Skeletal muscle tissue (tissue), 4 donors: ENCODE data around the gene GGTA1. TPM values are rescaled to one million over a fixed set of nuclear protein-coding genes. Genes with fewer than 3 reads are reported as not detected.

ENCODE experiments used
- H3K27ac ChIP-seq: one replicate; pipeline ENCODE4 v1.7.0; 2013; ENCODE audit warnings: mild to moderate bottlenecking, low read depth, low read length, inconsistent platforms
- H3K27me3 ChIP-seq, 3 donors: one replicate each; pipeline ENCODE4 v1.7.0; 2013; ENCODE audit warnings: low read length in 3 of 3; ENCODE audit not compliant: control insufficient read depth in 3 of 3, insufficient read depth in 3 of 3
- H3K36me3 ChIP-seq, 3 donors: one replicate each; pipeline ENCODE4 v1.7.0; 2013; ENCODE audit warnings: low read length in 3 of 3; ENCODE audit not compliant: control insufficient read depth in 3 of 3, insufficient read depth in 3 of 3
- H3K4me1 ChIP-seq, 3 donors: one replicate each; pipeline ENCODE4 v1.7.0; 2013; ENCODE audit warnings: low read length in 3 of 3, mild to moderate bottlenecking in 3 of 3; ENCODE audit not compliant: control insufficient read depth in 3 of 3, insufficient read depth in 3 of 3
- H3K4me3 ChIP-seq, 3 donors: one replicate each; pipeline ENCODE4 v1.7.0; 2013; ENCODE audit warnings: low read length in 3 of 3
- H3K9ac ChIP-seq, 3 donors: one replicate each; pipeline ENCODE4 v1.7.0; 2013; ENCODE audit warnings: low read length in 3 of 3, mild to moderate bottlenecking in 3 of 3, moderate library complexity in 2 of 3, low read depth in 1 of 3
- H3K9me3 ChIP-seq, 3 donors: one replicate each; pipeline ENCODE4 v1.7.0; 2013; ENCODE audit warnings: low read length in 3 of 3; ENCODE audit not compliant: control insufficient read depth in 3 of 3
- total RNA-seq: library from RNA; depleted of rRNA; stranded (reverse); fragments of >200 nt; gene quantifications from one replicate; pipeline ENCODE4 v1.2.3, GENCODE V29; 2014
- donor health status: Osteomylitis.

Gene GGTA1
- total RNA-seq, 1 donor from 2014 or later = 6.3 TPM

DNA sequence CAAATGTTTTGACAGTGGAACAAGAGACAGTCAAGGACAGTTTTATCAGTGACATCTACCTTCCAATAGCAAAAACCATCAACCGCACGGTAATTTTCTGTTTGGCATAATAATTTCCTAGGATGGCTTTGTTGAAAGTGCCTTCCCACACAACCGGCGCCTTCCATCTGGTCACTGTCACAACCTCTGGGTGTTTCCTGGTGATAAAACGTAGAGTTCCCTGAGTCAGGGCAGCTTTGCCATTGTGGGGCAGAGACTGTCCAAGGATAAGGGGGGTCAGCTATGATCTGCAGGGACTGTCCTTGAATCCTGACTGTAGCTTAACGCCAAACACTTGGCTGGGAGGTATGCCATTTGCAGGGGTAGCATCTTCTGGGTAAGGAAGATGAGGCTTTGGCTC lies 47.6 kb downstream of the GGTA1 start:
- H3K9ac ChIP-seq = no peak overlapping the region
- H3K27me3 ChIP-seq = peaks cover 0 to 2% (median 0%) of the 10 kb centered on the region in 3 donors
- H3K9me3 ChIP-seq = no peaks in the 10 kb centered on the region
- H3K27ac ChIP-seq = no peak overlapping the region
- H3K4me1 ChIP-seq = peaks cover 0 to 6% (median 0%) of the 10 kb centered on the region in 3 donors
- H3K36me3 ChIP-seq = no peaks in the 10 kb centered on the region
- H3K4me3 ChIP-seq = no peak overlapping the region

DNA sequence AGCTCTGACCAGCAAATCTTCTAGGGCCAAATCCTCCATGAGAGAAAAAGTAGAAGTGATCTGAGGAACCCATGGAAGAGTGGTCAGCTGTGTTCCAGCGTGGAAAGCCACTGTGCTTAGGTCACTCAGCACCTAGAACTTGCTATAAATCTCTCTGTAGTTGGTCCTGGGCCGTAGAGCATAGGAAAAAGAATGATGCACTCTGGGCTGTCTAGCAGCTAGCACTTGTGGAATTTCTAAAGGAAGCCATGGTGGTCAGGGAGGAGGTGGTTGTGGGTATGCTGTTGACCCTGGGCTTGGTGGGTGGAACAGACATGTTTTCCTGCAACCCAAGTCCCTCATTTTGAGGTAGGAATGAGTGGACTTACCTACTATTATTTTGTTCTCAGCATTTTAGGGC lies 48.1 kb downstream of the GGTA1 start:
- no peak overlapping the region for H3K4me3 ChIP-seq
- H3K27ac ChIP-seq = no peak overlapping the region
- H3K9me3 ChIP-seq = no peaks in the 10 kb centered on the region
- peaks cover 0 to 2% (median 0%) of the 10 kb centered on the region in 3 donors for H3K27me3 ChIP-seq
- peaks cover 0 to 6% (median 0%) of the 10 kb centered on the region in 3 donors for H3K4me1 ChIP-seq
- H3K9ac ChIP-seq = no peak overlapping the region
- H3K36me3 ChIP-seq = no peaks in the 10 kb centered on the region

DNA sequence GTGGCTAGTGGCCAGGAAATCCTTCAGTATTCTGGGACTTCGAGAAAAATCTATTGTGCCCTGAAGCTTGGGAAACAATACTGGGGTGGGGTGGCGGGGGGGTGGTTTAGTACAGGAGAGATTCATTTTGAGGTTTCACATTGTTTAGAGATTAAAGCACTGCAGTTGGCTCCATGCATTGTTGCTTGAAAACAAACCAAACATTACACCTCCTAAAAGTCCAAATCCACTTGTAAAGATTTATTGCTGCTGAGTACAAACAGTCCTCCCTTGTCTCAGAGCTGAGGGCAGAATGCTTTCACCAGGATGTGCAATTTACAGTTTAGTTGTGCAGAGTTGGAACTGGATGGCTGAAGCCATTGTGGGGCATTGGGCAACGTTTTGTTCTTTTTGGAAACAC lies 49.4 kb downstream of the GGTA1 start:
- Histone ChIP-seq H3K27ac (no peak overlapping the region), H3K4me3 (no peak overlapping the region), H3K4me1 (peaks cover 0 to 6% (median 0%) of the 10 kb centered on the region in 3 donors), H3K36me3 (no peaks in the 10 kb centered on the region), H3K9me3 (no peaks in the 10 kb centered on the region), H3K9ac (no peak overlapping the region), H3K27me3 (no peaks in the 10 kb centered on the region)

DNA sequence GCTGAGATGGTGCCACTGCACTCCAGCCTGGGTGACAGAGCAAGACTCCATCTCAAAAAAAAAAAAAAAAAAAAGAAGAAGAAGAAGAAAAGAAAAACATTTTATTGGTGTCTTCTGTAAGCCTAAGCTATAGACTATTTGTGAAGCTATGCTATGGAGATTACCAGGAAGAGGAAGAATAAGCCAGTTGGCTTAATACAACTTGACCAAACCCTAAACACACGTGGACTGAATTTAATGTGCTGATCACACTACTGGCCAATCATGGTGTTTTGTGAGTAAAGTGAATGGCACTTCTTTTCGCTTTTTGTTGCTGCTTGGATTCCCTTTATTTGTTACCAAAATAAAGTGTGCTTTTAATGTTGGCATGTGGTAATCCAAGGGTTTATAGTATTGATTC lies 49.9 kb downstream of the GGTA1 start:
- no peaks in the 10 kb centered on the region for H3K36me3 ChIP-seq
- H3K9ac ChIP-seq = no peak overlapping the region
- H3K9me3 ChIP-seq = no peaks in the 10 kb centered on the region
- H3K4me1 ChIP-seq = peaks cover 0 to 6% (median 0%) of the 10 kb centered on the region in 3 donors
- H3K27me3 ChIP-seq = no peaks in the 10 kb centered on the region
- H3K4me3 ChIP-seq = no peak overlapping the region
- H3K27ac ChIP-seq = no peak overlapping the region

DNA sequence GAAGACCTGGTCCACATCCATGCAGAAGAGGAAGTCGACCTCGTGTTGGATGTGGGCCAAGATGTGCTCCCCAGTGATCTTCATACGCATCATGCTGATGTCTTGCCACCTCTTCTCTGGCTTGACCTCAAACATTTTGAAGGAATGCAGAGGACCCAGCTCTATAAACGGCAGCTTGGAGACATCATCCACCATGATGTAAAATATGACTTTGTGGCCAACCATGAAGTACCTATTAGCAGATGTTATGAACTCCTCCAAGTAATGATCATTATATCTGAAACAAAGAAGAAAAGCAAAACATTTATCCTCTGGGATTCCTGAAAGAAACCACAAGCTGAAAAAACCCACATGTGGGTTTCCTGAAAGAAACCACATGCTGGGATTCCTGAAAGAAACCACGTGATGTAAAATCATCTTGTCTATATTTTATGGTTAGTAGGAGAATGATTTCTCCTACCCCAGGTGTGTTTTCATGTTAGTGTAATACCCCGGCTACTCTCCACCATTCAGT lies 52.3 kb downstream of the GGTA1 start:
- no peaks in the 10 kb centered on the region for H3K36me3 ChIP-seq
- no peaks in the 10 kb centered on the region for H3K4me1 ChIP-seq
- peaks cover 0 to 3% (median 0%) of the 10 kb centered on the region in 3 donors for H3K27me3 ChIP-seq
- no peak overlapping the region for H3K9ac ChIP-seq
- H3K4me3 ChIP-seq = no peak overlapping the region
- H3K27ac ChIP-seq = no peak overlapping the region
- no peaks in the 10 kb centered on the region for H3K9me3 ChIP-seq

DNA sequence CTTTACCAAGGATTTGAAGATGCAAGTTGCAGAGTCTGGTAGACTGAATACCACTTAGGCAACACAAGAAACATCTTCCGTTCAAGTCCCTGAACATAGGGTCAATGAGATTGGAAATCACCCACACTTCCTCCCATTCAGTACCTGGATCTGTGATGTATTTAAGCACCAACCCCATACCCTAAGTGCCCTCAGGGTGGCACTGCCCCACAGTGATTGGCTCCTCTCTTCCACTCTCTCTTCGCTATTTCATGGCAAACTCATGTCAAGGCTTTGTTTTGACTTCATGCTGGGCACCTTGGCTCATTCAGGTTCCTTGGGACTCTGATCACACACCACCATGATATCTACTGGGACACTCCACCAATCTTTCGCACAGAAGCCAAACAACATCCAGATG lies 53.7 kb downstream of the GGTA1 start:
- Histone ChIP-seq H3K9ac (no peak overlapping the region), H3K9me3 (no peaks in the 10 kb centered on the region), H3K36me3 (no peaks in the 10 kb centered on the region), H3K27ac (no peak overlapping the region), H3K4me1 (no peaks in the 10 kb centered on the region), H3K4me3 (no peak overlapping the region), H3K27me3 (peaks cover 0 to 3% (median 0%) of the 10 kb centered on the region in 3 donors)

DNA sequence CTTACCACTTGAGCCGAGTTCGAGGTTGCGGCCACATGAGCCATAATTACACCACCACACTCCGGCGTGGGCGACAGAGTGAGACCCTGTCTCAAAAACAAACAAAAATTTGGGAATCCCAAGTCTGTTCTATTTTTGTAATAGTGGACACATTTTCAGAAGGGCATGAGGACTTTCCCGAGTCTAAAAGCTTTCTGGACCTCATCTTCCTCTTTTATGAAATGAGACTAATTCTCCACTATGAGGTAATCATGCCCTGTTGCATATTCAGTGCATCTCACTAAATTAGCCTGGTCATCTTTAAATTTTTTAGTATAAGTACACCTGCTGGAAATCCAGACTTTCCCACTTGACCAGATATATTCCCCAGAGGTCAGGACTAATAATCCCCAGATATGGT lies 55.7 kb downstream of the GGTA1 start:
- Histone ChIP-seq H3K36me3 (no peaks in the 10 kb centered on the region), H3K4me3 (no peak overlapping the region), H3K27me3 (peaks cover 0 to 3% (median 0%) of the 10 kb centered on the region in 3 donors), H3K27ac (no peak overlapping the region), H3K4me1 (no peaks in the 10 kb centered on the region), H3K9ac (no peak overlapping the region), H3K9me3 (no peaks in the 10 kb centered on the region)

DNA sequence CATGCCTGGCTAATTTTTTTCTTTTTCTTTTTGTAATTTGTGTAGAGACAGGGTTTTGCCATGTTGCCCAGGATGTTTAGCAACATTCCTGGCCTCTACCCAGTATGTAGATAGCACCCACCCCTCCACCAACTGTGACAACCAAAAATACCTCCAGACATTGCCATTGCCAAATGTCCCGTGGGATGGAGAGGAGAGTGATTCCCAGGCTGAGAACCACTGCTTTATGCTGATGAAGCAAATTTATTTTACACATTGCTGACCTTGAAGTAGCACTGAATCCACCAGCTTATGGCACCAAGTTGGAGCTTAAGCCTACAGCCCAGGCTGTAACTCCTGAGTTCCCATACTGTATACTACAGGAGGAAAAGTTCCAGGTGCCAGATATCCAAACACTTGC lies 58.5 kb downstream of the GGTA1 start:
- no peak overlapping the region for H3K9ac ChIP-seq
- no peak overlapping the region for H3K27ac ChIP-seq
- no peaks in the 10 kb centered on the region for H3K4me1 ChIP-seq
- no peaks in the 10 kb centered on the region for H3K36me3 ChIP-seq
- H3K27me3 ChIP-seq = peaks cover 0 to 3% (median 0%) of the 10 kb centered on the region in 3 donors
- H3K4me3 ChIP-seq = no peak overlapping the region
- H3K9me3 ChIP-seq = no peaks in the 10 kb centered on the region

DNA sequence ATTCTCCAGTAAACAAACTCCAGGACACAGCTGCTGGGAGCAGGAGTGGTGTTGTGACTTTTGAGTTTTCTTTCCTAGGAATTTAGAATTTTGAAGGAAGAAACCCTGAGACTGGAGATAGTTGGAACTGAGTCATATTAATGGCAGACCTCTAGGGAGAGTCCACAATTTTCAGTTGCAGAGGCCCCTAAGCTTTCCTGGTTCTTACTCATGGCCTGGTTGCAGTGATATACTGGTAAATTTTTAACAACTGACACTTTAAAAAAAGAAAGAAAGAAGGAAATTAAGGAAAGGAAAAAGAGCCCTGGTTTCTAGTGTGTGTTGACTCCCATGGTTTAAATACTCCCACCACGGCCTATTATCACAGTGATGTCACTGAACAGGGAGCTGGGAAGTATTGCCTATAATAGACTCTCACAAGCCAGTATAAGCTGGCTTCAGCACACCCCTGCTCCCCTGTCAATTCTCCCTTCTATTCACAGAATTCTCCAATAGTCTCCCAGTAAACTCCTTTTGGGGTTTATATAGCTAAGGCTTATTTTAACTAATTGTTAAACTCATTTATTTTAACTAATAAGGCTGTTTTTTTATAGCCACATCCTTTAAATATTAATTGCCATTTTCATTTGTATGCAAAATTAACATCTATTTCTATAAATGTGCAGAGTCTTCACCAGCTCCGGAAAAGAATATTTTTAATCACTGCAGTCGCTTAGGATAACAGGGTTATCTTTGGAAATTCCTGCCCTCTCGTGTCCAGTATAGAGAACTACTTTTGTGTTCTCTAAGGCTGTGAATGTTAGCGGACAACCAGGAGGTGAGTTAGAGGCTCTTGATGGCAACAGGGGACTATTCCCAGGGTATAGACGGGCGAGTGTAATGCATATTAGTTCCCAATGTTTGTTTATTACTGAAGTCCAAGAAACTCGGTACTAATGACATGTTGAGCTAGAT lies 59.7 kb downstream of the GGTA1 start:
- Histone ChIP-seq H3K9me3 (no peaks in the 10 kb centered on the region), H3K4me1 (no peaks in the 10 kb centered on the region), H3K4me3 (no peak overlapping the region), H3K9ac (no peak overlapping the region), H3K27ac (no peak overlapping the region), H3K36me3 (no peaks in the 10 kb centered on the region), H3K27me3 (peaks cover 0 to 3% (median 0%) of the 10 kb centered on the region in 3 donors)

DNA sequence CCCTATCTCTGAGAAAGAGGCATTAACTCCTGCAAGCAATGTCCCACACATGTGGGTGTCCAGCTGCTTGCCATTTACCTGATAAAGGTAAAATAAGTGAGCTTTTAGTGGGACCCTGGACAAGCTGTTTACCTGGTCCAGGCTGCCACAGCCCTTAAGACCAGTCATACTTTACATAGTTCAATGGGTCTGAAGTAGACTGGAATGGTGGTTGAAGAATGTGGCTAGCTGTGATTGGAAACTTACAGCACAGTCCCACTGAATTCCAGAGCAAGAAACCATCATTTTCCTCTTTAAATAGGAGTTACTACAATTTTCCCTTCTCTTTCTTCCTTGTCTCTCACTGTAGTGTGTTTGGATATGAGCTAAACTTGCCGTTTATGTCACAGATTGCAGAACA lies 60.6 kb downstream of the GGTA1 start:
- Histone ChIP-seq H3K9ac (no peak overlapping the region), H3K4me3 (no peak overlapping the region), H3K27ac (no peak overlapping the region), H3K36me3 (no peaks in the 10 kb centered on the region), H3K4me1 (no peaks in the 10 kb centered on the region), H3K27me3 (peaks cover 0 to 3% (median 0%) of the 10 kb centered on the region in 3 donors), H3K9me3 (no peaks in the 10 kb centered on the region)
